ENCODE measurements around the gene FBXL17. TPM values are rescaled to one million over a fixed set of nuclear protein-coding genes. Genes with fewer than 3 reads are reported as not detected.
"Not testable (repeated sequence)": the region's sequence is repeated elsewhere in the genome, so short reads cannot be mapped to it uniquely, and the experiment has no call there.

FBXL17 gene
- total RNA-seq (2014; rRNA removed; shearing (Covaris generic); ENCODE audit: low replicate concordance) = 16.2 and 33.5 TPM in 2 replicates

- no peaks in the 10 kb centered on the region for H3K27me3 ChIP-seq
- peak; percentile 95 for DNase-seq
- peaks cover 8% of the 10 kb centered on the region for H3K9me3 ChIP-seq
- peaks cover 6% of the 10 kb centered on the region for H3K36me3 ChIP-seq
- peak within 1 kb of the TSS; percentile 98 for H3K4me3 ChIP-seq
Observed at GRCh38 chr5:108381954-108382783, at the start of gene FBXL17. Gene FBXL17 (minus strand): TSS chr5:108382098.

GRCh38 chr5:108430931-108431608, 49.2 kb upstream of the FBXL17 start:
- no peak overlapping the region for H3K4me3 ChIP-seq
- no peak for DNase-seq
- peaks cover 2% of the 10 kb centered on the region; the same call in 1 of the 2 replicates for H3K9me3 ChIP-seq

GRCh38 chr5:108421713-108422112, 39.8 kb upstream of the FBXL17 start:
- Histone ChIP-seq H3K9me3 (peaks cover 7% of the 10 kb centered on the region), H3K27me3 (no peaks in the 10 kb centered on the region), H3K36me3 (no peaks in the 10 kb centered on the region), H3K4me3 (no peak overlapping the region)
- no peak for DNase-seq

More at GRCh38 chr5:108430931-108431608, 49.2 kb upstream of the FBXL17 start:
- Histone ChIP-seq H3K27me3 (no peaks in the 10 kb centered on the region), H3K36me3 (no peaks in the 10 kb centered on the region)

GRCh38 chr5:108420755-108421154, 38.9 kb upstream of the FBXL17 start:
- Histone ChIP-seq H3K27me3 (no peaks in the 10 kb centered on the region), H3K36me3 (no peaks in the 10 kb centered on the region), H3K9me3 (peaks cover 5% of the 10 kb centered on the region), H3K4me3 (no peak overlapping the region)
- DNase-seq = no peak

GRCh38 chr5:108420158-108420557, 38.3 kb upstream of the FBXL17 start:
- Histone ChIP-seq H3K4me3 (no peak overlapping the region), H3K9me3 (peaks cover 5% of the 10 kb centered on the region), H3K36me3 (no peaks in the 10 kb centered on the region), H3K27me3 (no peaks in the 10 kb centered on the region)
- no peak for DNase-seq

- Histone ChIP-seq H3K4me3 (no peak overlapping the region), H3K27me3 (no peaks in the 10 kb centered on the region), H3K9me3 (no peaks in the 10 kb centered on the region), H3K36me3 (no peaks in the 10 kb centered on the region)
- peak; percentile 98 for DNase-seq
Observed at GRCh38 chr5:108418197-108418596, 36.3 kb upstream of the FBXL17 start.

GRCh38 chr5:108417166-108417670, 35.3 kb upstream of the FBXL17 start:
- no peak for DNase-seq
- no peaks in the 10 kb centered on the region for H3K36me3 ChIP-seq
- no peak overlapping the region for H3K4me3 ChIP-seq
- no peaks in the 10 kb centered on the region for H3K9me3 ChIP-seq
- no peaks in the 10 kb centered on the region for H3K27me3 ChIP-seq

- no peak for DNase-seq
- Histone ChIP-seq H3K4me3 (no peak overlapping the region), H3K27me3 (no peaks in the 10 kb centered on the region), H3K9me3 (no peaks in the 10 kb centered on the region), H3K36me3 (no peaks in the 10 kb centered on the region)
Observed at GRCh38 chr5:108415726-108416125, 33.8 kb upstream of the FBXL17 start.

- Histone ChIP-seq H3K36me3 (no peaks in the 10 kb centered on the region), H3K9me3 (peaks cover 2% of the 10 kb centered on the region; the same call in 1 of the 2 replicates), H3K4me3 (no peak overlapping the region), H3K27me3 (peaks cover 7% of the 10 kb centered on the region; the same call in 1 of the 2 replicates)
- DNase-seq = no peak
Observed at GRCh38 chr5:108409786-108410185, 27.9 kb upstream of the FBXL17 start.

GRCh38 chr5:108405201-108405600, 23.3 kb upstream of the FBXL17 start:
- H3K36me3 ChIP-seq, H3K4me3 ChIP-seq, DNase-seq: not testable (repeated sequence)
- peaks cover 11% of the 10 kb centered on the region; the same call in 1 of the 2 replicates for H3K27me3 ChIP-seq
- peaks cover 17% of the 10 kb centered on the region for H3K9me3 ChIP-seq

GRCh38 chr5:108398964-108399363, 17.1 kb upstream of the FBXL17 start:
- Histone ChIP-seq H3K9me3 (peaks cover 10% of the 10 kb centered on the region), H3K4me3 (no peak overlapping the region), H3K27me3 (peaks cover 4% of the 10 kb centered on the region; the same call in 1 of the 2 replicates), H3K36me3 (no peaks in the 10 kb centered on the region)
- DNase-seq = no peak

GRCh38 chr5:108396837-108397236, 14.9 kb upstream of the FBXL17 start:
- not testable (repeated sequence) for H3K9me3 ChIP-seq, H3K27me3 ChIP-seq, H3K4me3 ChIP-seq, DNase-seq, H3K36me3 ChIP-seq

GRCh38 chr5:108387758-108388157, 5.9 kb upstream of the FBXL17 start:
- H3K27me3 ChIP-seq = peaks cover 5% of the 10 kb centered on the region; the same call in 1 of the 2 replicates
- H3K4me3 ChIP-seq = no peak overlapping the region
- H3K9me3 ChIP-seq = no peaks in the 10 kb centered on the region
- H3K36me3 ChIP-seq = no peaks in the 10 kb centered on the region
- no peak for DNase-seq

GRCh38 chr5:108386345-108387061, 4.6 kb upstream of the FBXL17 start:
- H3K36me3 ChIP-seq = no peaks in the 10 kb centered on the region
- no peak overlapping the region for H3K4me3 ChIP-seq
- DNase-seq = no peak
- H3K9me3 ChIP-seq = no peaks in the 10 kb centered on the region
- peaks cover 3% of the 10 kb centered on the region; the same call in 1 of the 2 replicates for H3K27me3 ChIP-seq

- DNase-seq = no peak
- no peaks in the 10 kb centered on the region for H3K27me3 ChIP-seq
- H3K36me3 ChIP-seq = no peaks in the 10 kb centered on the region
- H3K9me3 ChIP-seq = no peaks in the 10 kb centered on the region
- no peak overlapping the region for H3K4me3 ChIP-seq
Observed at GRCh38 chr5:108384741-108385140, 2.8 kb upstream of the FBXL17 start.

GRCh38 chr5:108382784-108383330, 959 bp upstream of the FBXL17 start:
- Histone ChIP-seq H3K4me3 (peak overlapping the region; percentile 98), H3K9me3 (peaks cover 1% of the 10 kb centered on the region), H3K36me3 (peaks cover 4% of the 10 kb centered on the region; the same call in 1 of the 2 replicates), H3K27me3 (no peaks in the 10 kb centered on the region)
- no peak for DNase-seq
